Cardiac muscle cell (in vitro differentiated cells and primary cell): ENCODE data around the gene BGN. TPM values are rescaled to one million over a fixed set of nuclear protein-coding genes. Genes with fewer than 3 reads are reported as not detected.

Experiments used
- DNase-seq, 2 donors: peaks; one replicate each; pipeline versions ENCODE4 v3.0.0 to v3.0.0-alpha.2; 2010 to 2017; ENCODE audit warnings: low read depth in 1 of 2, low spot score in 1 of 2
- H3K27ac ChIP-seq: fragments of 200-600 bp; sonication (generic); 2 replicates; pipeline ENCODE4 v1.5.1; 2016
- H3K27me3 ChIP-seq: fragments of 200-600 bp; sonication (generic); 2 replicates; pipeline ENCODE4 v1.6.0; 2016; ENCODE audit warnings: control low read depth
- H3K36me3 ChIP-seq: fragments of 200-600 bp; sonication (generic); 2 replicates; pipeline ENCODE4 v1.5.1; 2016; ENCODE audit warnings: control low read depth
- H3K4me1 ChIP-seq: fragments of 200-600 bp; sonication (generic); 2 replicates; pipeline ENCODE4 v1.8.1; 2017; ENCODE audit warnings: low read depth, mild to moderate bottlenecking, mixed run types
- H3K4me3 ChIP-seq: fragments of 200-600 bp; sonication (generic); 2 replicates; pipeline ENCODE4 v1.5.1; 2016; ENCODE audit warnings: mild to moderate bottlenecking
- H3K9me3 ChIP-seq: fragments of 200-600 bp; sonication (generic); 2 replicates; pipeline ENCODE4 v1.5.1; 2017; ENCODE audit warnings: low read depth, mild to moderate bottlenecking, control low read depth
- CTCF ChIP-seq: IDR thresholded peaks from 2 replicates; pipeline ENCODE4 v1.5.1; 2012; ENCODE audit warnings: low read depth, mild to moderate bottlenecking, low read length
- polyA plus RNA-seq: library from polyadenylated mRNA; unstranded; fragments of >200 nt; fragmentation: Nextera tagmentation; extraction: Ambion mirVana; gene quantifications from 2 replicates; pipeline ENCODE4 v1.2.1, GENCODE V29; 2016
- total RNA-seq: library from RNA; depleted of rRNA; stranded (reverse); fragments of >200 nt; gene quantifications from 2 replicates; pipeline ENCODE4 v1.2.3, GENCODE V29; 2016

BGN gene
- total and polyA plus RNA-seq, 2 experiments from 2014 or later, result 0.54 to 1.0 TPM

- DNase-seq, result no peak
- Histone ChIP-seq H3K27ac (no peak overlapping the region), H3K36me3 (no peaks in the 10 kb centered on the region), H3K4me3 (no peak overlapping the region), H3K9me3 (no peaks in the 10 kb centered on the region), H3K4me1 (no peaks in the 10 kb centered on the region), H3K27me3 (no peaks in the 10 kb centered on the region)
- TF ChIP-seq CTCF, result no peak
These were observed 36.8 kb upstream of the BGN start for GRCh38 chrX:153457827-153458466.

GRCh38 chrX:153458476-153458875 lies 36.3 kb upstream of the BGN start:
- TF ChIP-seq CTCF, result no peak
- no peaks in the 10 kb centered on the region for H3K27me3 ChIP-seq
- H3K9me3 ChIP-seq, result no peaks in the 10 kb centered on the region
- DNase-seq, result no peak
- no peaks in the 10 kb centered on the region for H3K4me1 ChIP-seq
- H3K36me3 ChIP-seq, result no peaks in the 10 kb centered on the region
- no peak overlapping the region for H3K4me3 ChIP-seq
- no peak overlapping the region for H3K27ac ChIP-seq

- Histone ChIP-seq H3K36me3 (no peaks in the 10 kb centered on the region), H3K27me3 (no peaks in the 10 kb centered on the region), H3K4me3 (no peak overlapping the region), H3K9me3 (no peaks in the 10 kb centered on the region), H3K4me1 (no peaks in the 10 kb centered on the region), H3K27ac (no peak overlapping the region)
- TF ChIP-seq CTCF, result no peak
- peak in 1 of 2 donors; percentile 35 for DNase-seq
These were observed 34.8 kb upstream of the BGN start for GRCh38 chrX:153459986-153460385.

GRCh38 chrX:153460826-153461225 lies 34.0 kb upstream of the BGN start:
- H3K36me3 ChIP-seq, result no peaks in the 10 kb centered on the region
- no peaks in the 10 kb centered on the region for H3K4me1 ChIP-seq
- no peak overlapping the region for H3K4me3 ChIP-seq
- no peaks in the 10 kb centered on the region for H3K9me3 ChIP-seq
- DNase-seq, result peak; percentile 57 to 63
- H3K27ac ChIP-seq, result no peak overlapping the region
- no peaks in the 10 kb centered on the region for H3K27me3 ChIP-seq
- peak; percentile 63 for TF ChIP-seq CTCF

GRCh38 chrX:153462291-153462690 lies 32.5 kb upstream of the BGN start:
- Histone ChIP-seq H3K4me1 (no peaks in the 10 kb centered on the region), H3K9me3 (no peaks in the 10 kb centered on the region), H3K27me3 (no peaks in the 10 kb centered on the region), H3K36me3 (no peaks in the 10 kb centered on the region), H3K27ac (no peak overlapping the region), H3K4me3 (no peak overlapping the region)
- no peak for TF ChIP-seq CTCF
- DNase-seq, result no peak
